Fibroblast of villous mesenchyme (primary cell): ENCODE data around the gene OR6Q1. TPM values are rescaled to one million over a fixed set of nuclear protein-coding genes. Genes with fewer than 3 reads are reported as not detected.

Experiments used
- DNase-seq: peaks from one replicate; pipeline ENCODE4 v3.0.0-alpha.2; 2010; ENCODE audit warnings: low read depth
- H3K4me3 ChIP-seq: 2 replicates; pipeline ENCODE4 v1.5.1; 2011; ENCODE audit warnings: low read depth, mild to moderate bottlenecking, low read length
- total RNA-seq: library from RNA; depleted of rRNA; stranded (reverse); fragments of >200 nt; gene quantifications from 2 replicates; pipeline ENCODE4 v1.2.3, GENCODE V29; 2012
- TF ChIP-seq, protein P1 (sequence below): IDR thresholded peaks from 2 replicates; pipeline ENCODE4 v1.5.1; 2012; ENCODE audit warnings: low read depth, mild to moderate bottlenecking, low read length; ENCODE audit not compliant: insufficient read depth

OR6Q1 gene
- total RNA-seq, 1 donor, result not detected

GRCh38 chr11:58028687-58029411, 1.9 kb upstream of the OR6Q1 start:
- DNase-seq, result peak; percentile 83
- no peak overlapping the region for H3K4me3 ChIP-seq
- TF ChIP-seq, protein P1, sequence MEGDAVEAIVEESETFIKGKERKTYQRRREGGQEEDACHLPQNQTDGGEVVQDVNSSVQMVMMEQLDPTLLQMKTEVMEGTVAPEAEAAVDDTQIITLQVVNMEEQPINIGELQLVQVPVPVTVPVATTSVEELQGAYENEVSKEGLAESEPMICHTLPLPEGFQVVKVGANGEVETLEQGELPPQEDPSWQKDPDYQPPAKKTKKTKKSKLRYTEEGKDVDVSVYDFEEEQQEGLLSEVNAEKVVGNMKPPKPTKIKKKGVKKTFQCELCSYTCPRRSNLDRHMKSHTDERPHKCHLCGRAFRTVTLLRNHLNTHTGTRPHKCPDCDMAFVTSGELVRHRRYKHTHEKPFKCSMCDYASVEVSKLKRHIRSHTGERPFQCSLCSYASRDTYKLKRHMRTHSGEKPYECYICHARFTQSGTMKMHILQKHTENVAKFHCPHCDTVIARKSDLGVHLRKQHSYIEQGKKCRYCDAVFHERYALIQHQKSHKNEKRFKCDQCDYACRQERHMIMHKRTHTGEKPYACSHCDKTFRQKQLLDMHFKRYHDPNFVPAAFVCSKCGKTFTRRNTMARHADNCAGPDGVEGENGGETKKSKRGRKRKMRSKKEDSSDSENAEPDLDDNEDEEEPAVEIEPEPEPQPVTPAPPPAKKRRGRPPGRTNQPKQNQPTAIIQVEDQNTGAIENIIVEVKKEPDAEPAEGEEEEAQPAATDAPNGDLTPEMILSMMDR, result no peak

- no peak overlapping the region for H3K4me3 ChIP-seq
Observed at GRCh38 chr11:58034471-58034870, 3.7 kb downstream of the OR6Q1 start.

GRCh38 chr11:58039589-58039988, 8.8 kb downstream of the OR6Q1 start:
- TF ChIP-seq, protein P1, result no peak
- no peak for DNase-seq
- no peak overlapping the region for H3K4me3 ChIP-seq

More at GRCh38 chr11:58034471-58034870, 3.7 kb downstream of the OR6Q1 start:
- DNase-seq, result no peak
- TF ChIP-seq, protein P1, result no peak

GRCh38 chr11:58043379-58043778, 12.6 kb downstream of the OR6Q1 start:
- TF ChIP-seq, protein P1, result no peak

DNA sequence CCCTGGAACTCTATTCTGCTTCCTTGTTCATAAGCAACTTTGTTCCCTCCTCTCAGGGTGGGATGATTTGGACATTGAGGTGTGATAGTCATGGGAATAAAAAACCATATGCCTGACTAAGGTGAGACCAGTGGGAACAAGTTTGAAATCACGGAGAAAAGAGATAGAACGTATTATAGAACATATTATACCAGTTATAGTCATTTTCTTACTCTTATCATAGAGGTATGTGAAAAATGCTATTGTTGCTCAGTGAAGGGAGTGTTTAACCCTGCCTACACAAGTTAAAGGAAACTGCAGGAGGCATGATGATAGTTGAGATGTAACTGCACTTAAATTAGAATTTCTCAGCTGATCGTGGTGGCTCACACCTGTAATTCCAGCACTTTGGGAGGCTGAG, 15.5 kb downstream of the OR6Q1 start:
- TF ChIP-seq, protein P1, result no peak
- H3K4me3 ChIP-seq, result no peak overlapping the region
- no peak for DNase-seq

More at GRCh38 chr11:58043379-58043778, 12.6 kb downstream of the OR6Q1 start:
- H3K4me3 ChIP-seq, result no peak overlapping the region
- DNase-seq, result no peak

- TF ChIP-seq, protein P1, result no peak
Observed at GRCh38 chr11:58047818-58048217, 17.1 kb downstream of the OR6Q1 start.

DNA sequence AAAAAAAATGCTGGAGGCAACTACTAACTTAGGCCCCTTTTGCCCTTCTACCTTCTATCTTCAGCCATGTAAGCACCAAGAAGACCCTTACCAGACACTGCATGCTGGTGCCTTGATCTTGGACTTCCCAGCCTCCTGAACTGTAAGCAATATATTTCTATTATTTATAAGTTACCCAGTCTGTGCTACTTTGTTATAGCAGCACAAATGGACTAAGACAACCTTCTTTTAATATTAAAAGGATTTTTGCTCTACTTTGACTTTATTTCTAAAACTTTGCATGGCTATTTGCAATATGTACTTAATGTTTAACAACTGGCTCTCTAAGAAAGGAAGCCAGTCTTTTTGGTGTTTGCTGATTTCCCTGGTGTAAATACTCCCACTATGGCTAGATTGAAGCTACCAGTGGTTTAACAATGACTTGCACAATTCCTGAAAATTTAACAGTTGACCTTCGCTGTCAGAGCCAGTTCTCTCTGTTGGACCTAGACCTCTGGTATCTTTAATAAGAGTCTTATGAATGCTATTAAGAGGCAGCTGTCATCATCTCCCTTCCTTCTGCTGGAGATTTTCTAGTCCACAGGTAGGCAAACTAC, 25.2 kb downstream of the OR6Q1 start:
- DNase-seq, result no peak
- H3K4me3 ChIP-seq, result no peak overlapping the region
- TF ChIP-seq, protein P1, result no peak

More at GRCh38 chr11:58047818-58048217, 17.1 kb downstream of the OR6Q1 start:
- no peak overlapping the region for H3K4me3 ChIP-seq
- DNase-seq, result no peak
